NCI-H187 (cell line): ENCODE data around the gene MYOM1.
"Not testable (repeated sequence)": the region's sequence is repeated elsewhere in the genome, so short reads cannot be mapped to it uniquely, and the experiment has no call there.

ENCODE experiments used
- DNase-seq, 2 experiments: peaks; one replicate each; lab custom pipeline; 2025; lab: John Stamatoyannopoulos, UW

MYOM1 gene

GRCh38 chr18:3058328-3059191 lies 161.2 kb downstream of the MYOM1 start:
- no peak for DNase-seq

GRCh38 chr18:3057526-3057925 lies 162.2 kb downstream of the MYOM1 start:
- DNase-seq: no peak

GRCh38 chr18:3056311-3056710 lies 163.5 kb downstream of the MYOM1 start:
- no peak for DNase-seq

GRCh38 chr18:3055816-3056215 lies 164.0 kb downstream of the MYOM1 start:
- no peak for DNase-seq

GRCh38 chr18:3055186-3055728 lies 164.5 kb downstream of the MYOM1 start:
- DNase-seq: no peak

GRCh38 chr18:3054780-3055179 lies 165.0 kb downstream of the MYOM1 start:
- no peak for DNase-seq

- no peak for DNase-seq
Observed at GRCh38 chr18:3054214-3054613, 165.6 kb downstream of the MYOM1 start.

- no peak for DNase-seq
Observed at GRCh38 chr18:3053081-3053480, 166.7 kb downstream of the MYOM1 start.

- no peak for DNase-seq
Observed at GRCh38 chr18:3052411-3052758, 167.4 kb downstream of the MYOM1 start.

- DNase-seq: no peak
Observed at GRCh38 chr18:3051718-3052410, 167.9 kb downstream of the MYOM1 start.

- DNase-seq: not testable (repeated sequence)
Observed at GRCh38 chr18:3049897-3050454, 169.8 kb downstream of the MYOM1 start.

GRCh38 chr18:3048820-3049349 lies 170.9 kb downstream of the MYOM1 start:
- DNase-seq: no peak

- no peak for DNase-seq
Observed at GRCh38 chr18:3048121-3048520, 171.6 kb downstream of the MYOM1 start.

- DNase-seq: no peak
Observed at GRCh38 chr18:3046216-3046808, 173.5 kb downstream of the MYOM1 start.

- DNase-seq: no peak
Observed at GRCh38 chr18:3044931-3045698, 174.7 kb downstream of the MYOM1 start.

GRCh38 chr18:3042379-3042778 lies 177.4 kb downstream of the MYOM1 start:
- no peak for DNase-seq

- no peak for DNase-seq
Observed at GRCh38 chr18:3041843-3042242, 177.9 kb downstream of the MYOM1 start.

- DNase-seq: no peak
Observed at GRCh38 chr18:3040881-3041280, 178.9 kb downstream of the MYOM1 start.

- no peak for DNase-seq
Observed at GRCh38 chr18:3040173-3040572, 179.6 kb downstream of the MYOM1 start.

- DNase-seq: no peak
Observed at GRCh38 chr18:3037423-3037915, 182.3 kb downstream of the MYOM1 start.

GRCh38 chr18:3036108-3036507 lies 183.7 kb downstream of the MYOM1 start:
- no peak for DNase-seq
